Lung (tissue), 12 donors: ENCODE results near the gene CAMKMT. TPM values are rescaled to one million over a fixed set of nuclear protein-coding genes. Genes with fewer than 3 reads are reported as not detected.

ENCODE experiments used
- ATAC-seq: fragments of 200-7000 bp; cut with Tn5 transposase; one replicate; pipeline ENCODE4 v1.9.1; 2020; ENCODE audit warnings: moderate number of reproducible peaks; ENCODE audit not compliant: insufficient read depth, low FRiP score
- DNase-seq, 3 donors: peaks; one replicate each; pipeline ENCODE4 v3.0.0-alpha.2; 2013 to 2017
- H3K27ac ChIP-seq, 2 donors: one replicate each; pipeline ENCODE4 v1.5.1; 2013; ENCODE audit warnings: mild to moderate bottlenecking in 2 of 2, moderate library complexity in 2 of 2, control low read depth in 1 of 2, inconsistent platforms in 1 of 2, low read depth in 1 of 2, low read length in 1 of 2
- H3K27me3 ChIP-seq, 3 donors: one replicate each; pipeline ENCODE4 v1.5.1; 2013; ENCODE audit warnings: low read length in 2 of 3; ENCODE audit not compliant: control insufficient read depth in 3 of 3, insufficient read depth in 3 of 3
- H3K36me3 ChIP-seq, 4 donors: one replicate each; pipeline ENCODE4 v1.5.1; 2013; ENCODE audit warnings: low read length in 4 of 4, mild to moderate bottlenecking in 1 of 4, moderate library complexity in 1 of 4; ENCODE audit not compliant: control insufficient read depth in 4 of 4, insufficient read depth in 4 of 4
- H3K4me1 ChIP-seq, 5 donors: one replicate each; pipeline ENCODE4 v1.5.1; 2013; ENCODE audit warnings: low read length in 5 of 5, mild to moderate bottlenecking in 2 of 5, moderate library complexity in 1 of 5; ENCODE audit not compliant: control insufficient read depth in 5 of 5, insufficient read depth in 5 of 5
- H3K4me3 ChIP-seq: one replicate; pipeline ENCODE4 v1.5.1; 2013; ENCODE audit warnings: mild to moderate bottlenecking, control low read depth, moderate library complexity
- H3K9ac ChIP-seq, 2 donors: one replicate each; pipeline ENCODE4 v1.5.1; 2013; ENCODE audit warnings: low read length in 2 of 2, control low read depth in 1 of 2; ENCODE audit not compliant: insufficient read depth in 1 of 2
- H3K9me3 ChIP-seq, 4 donors: one replicate each; pipeline ENCODE4 v1.5.1; 2013; ENCODE audit warnings: low read length in 3 of 4, mild to moderate bottlenecking in 1 of 4, moderate library complexity in 1 of 4; ENCODE audit not compliant: control insufficient read depth in 4 of 4, insufficient read depth in 3 of 4
- WGBS, 2 donors: extraction: QIAGEN DNeasy Blood & Tissue Kit; methylation state at CpG; one replicate each; pipeline ENCODE4 v1.1.7; 2013; 5-methylcytosine and 5-hydroxymethylcytosine counted together
- polyA plus RNA-seq, 2 donors: library from polyadenylated mRNA; stranded (reverse); fragments of 200-250 nt; gene quantifications; one replicate each; pipeline ENCODE4 v1.2.1, GENCODE V29; 2013
- total RNA-seq, 2 donors: library from RNA; depleted of rRNA in 1 of 2; stranded (reverse); fragments of >200 nt in 1 of 2; gene quantifications; one replicate each; pipeline ENCODE4 v1.2.1, GENCODE V29; 2014 to 2021
- TF ChIP-seq, protein P1 (sequence below): IDR thresholded peaks from 2 replicates; pipeline ENCODE4 v1.5.1; 2012; ENCODE audit warnings: mild to moderate bottlenecking; ENCODE audit errors: control extremely low read depth, extremely low read depth
- donor health status: control.
- donor health status: control.
- donor health status: Bipolar disorder and iron deficiency.
- donor health status: healthy.
- donor health status: DM: yes; HTN: yes; CAD: no.

The CAMKMT gene
- total and polyA plus RNA-seq, 4 donors: 3.6 to 19.7 (median 8.4) TPM

DNA sequence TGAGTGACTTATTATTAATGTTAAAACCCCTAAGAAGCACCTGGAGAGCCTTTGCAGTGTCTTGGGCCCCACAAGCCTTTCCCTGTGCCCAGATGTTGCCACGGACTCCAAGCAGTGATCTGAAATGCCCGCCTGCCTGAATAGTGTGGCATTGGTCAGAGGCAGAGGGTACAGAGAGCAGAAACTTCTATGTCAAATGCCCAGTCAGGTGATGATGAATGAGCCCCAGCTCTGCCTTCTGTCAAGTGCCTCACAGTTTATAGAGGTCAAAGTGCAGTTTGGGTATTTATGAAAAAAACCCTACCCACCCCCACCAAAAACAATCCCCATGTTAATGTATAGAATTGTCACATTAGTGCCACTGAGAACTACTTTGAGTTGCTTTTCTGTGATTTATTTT is 409.8 kb downstream of the CAMKMT start:
- Histone ChIP-seq H3K4me1 (peaks cover 0 to 12% (median 0%) of the 10 kb centered on the region in 5 donors), H3K27ac (no peak overlapping the region), H3K27me3 (peaks cover 0 to 28% (median 22%) of the 10 kb centered on the region in 3 donors), H3K9me3 (peaks cover 0 to 2% (median 0%) of the 10 kb centered on the region in 4 donors), H3K9ac (no peak overlapping the region), H3K36me3 (no peaks in the 10 kb centered on the region), H3K4me3 (no peak overlapping the region)
- TF ChIP-seq, protein P1, sequence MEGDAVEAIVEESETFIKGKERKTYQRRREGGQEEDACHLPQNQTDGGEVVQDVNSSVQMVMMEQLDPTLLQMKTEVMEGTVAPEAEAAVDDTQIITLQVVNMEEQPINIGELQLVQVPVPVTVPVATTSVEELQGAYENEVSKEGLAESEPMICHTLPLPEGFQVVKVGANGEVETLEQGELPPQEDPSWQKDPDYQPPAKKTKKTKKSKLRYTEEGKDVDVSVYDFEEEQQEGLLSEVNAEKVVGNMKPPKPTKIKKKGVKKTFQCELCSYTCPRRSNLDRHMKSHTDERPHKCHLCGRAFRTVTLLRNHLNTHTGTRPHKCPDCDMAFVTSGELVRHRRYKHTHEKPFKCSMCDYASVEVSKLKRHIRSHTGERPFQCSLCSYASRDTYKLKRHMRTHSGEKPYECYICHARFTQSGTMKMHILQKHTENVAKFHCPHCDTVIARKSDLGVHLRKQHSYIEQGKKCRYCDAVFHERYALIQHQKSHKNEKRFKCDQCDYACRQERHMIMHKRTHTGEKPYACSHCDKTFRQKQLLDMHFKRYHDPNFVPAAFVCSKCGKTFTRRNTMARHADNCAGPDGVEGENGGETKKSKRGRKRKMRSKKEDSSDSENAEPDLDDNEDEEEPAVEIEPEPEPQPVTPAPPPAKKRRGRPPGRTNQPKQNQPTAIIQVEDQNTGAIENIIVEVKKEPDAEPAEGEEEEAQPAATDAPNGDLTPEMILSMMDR: no peak
- DNase-seq (no peak), ATAC-seq (no peak)
- 91 to 94% methylated on average over 2 of the region's 2 CpGs for WGBS, 2 donors

GRCh38 chr2:44772131-44772530 is 410.4 kb downstream of the CAMKMT start:
- TF ChIP-seq, protein P1: no peak
- no peak overlapping the region for H3K27ac ChIP-seq
- H3K9me3 ChIP-seq: peaks cover 0 to 2% (median 0%) of the 10 kb centered on the region in 4 donors
- DNase-seq (no peak), ATAC-seq (no peak)
- H3K9ac ChIP-seq: no peak overlapping the region
- H3K4me1 ChIP-seq: peaks cover 0 to 17% (median 3%) of the 10 kb centered on the region in 5 donors
- no peak overlapping the region for H3K4me3 ChIP-seq
- H3K36me3 ChIP-seq: no peaks in the 10 kb centered on the region
- H3K27me3 ChIP-seq: peaks cover 0 to 28% (median 22%) of the 10 kb centered on the region in 3 donors
- 92 to 94% methylated on average over 9 of the region's 9 CpGs for WGBS, 2 donors

GRCh38 chr2:44772669-44773378 is 411.1 kb downstream of the CAMKMT start:
- ATAC-seq: no peak
- WGBS, 2 donors: 86 to 88% methylated on average over 2 of the region's 2 CpGs
- H3K27ac ChIP-seq: no peak overlapping the region
- peaks cover 0 to 23% (median 20%) of the 10 kb centered on the region in 3 donors for H3K27me3 ChIP-seq
- no peak overlapping the region for H3K9ac ChIP-seq
- peaks cover 0 to under 1% (median 0%) of the 10 kb centered on the region in 4 donors for H3K9me3 ChIP-seq
- H3K36me3 ChIP-seq: no peaks in the 10 kb centered on the region
- H3K4me1 ChIP-seq: peaks cover 0 to 20% (median 4%) of the 10 kb centered on the region in 5 donors
- TF ChIP-seq, protein P1: no peak
- no peak for DNase-seq
- no peak overlapping the region for H3K4me3 ChIP-seq
